HFFc6 (cell line): ENCODE measurements around the gene SPTB. TPM values are rescaled to one million over a fixed set of nuclear protein-coding genes. Genes with fewer than 3 reads are reported as not detected.

Experiments used
- DNase-seq: peaks from one replicate; pipeline ENCODE4 v3.0.0-alpha.2; 2018
- H3K27ac Mint-ChIP-seq: 2 replicates; pipeline ENCODE4 v1.8.0; 2020; ENCODE audit warnings: mild to moderate bottlenecking, mixed read lengths
- H3K27me3 Mint-ChIP-seq: 2 replicates; pipeline ENCODE4 v1.8.0; 2021; ENCODE audit warnings: mild to moderate bottlenecking, moderate library complexity, mixed read lengths; ENCODE audit not compliant: insufficient read depth
- H3K36me3 Mint-ChIP-seq: 2 replicates; pipeline ENCODE4 v1.8.0; 2021; ENCODE audit warnings: low read depth, mixed read lengths
- H3K4me1 Mint-ChIP-seq: 2 replicates; pipeline ENCODE4 v1.8.0; 2020; ENCODE audit warnings: low read depth, mixed read lengths
- H3K4me3 Mint-ChIP-seq: 2 replicates; pipeline ENCODE4 v1.8.0; 2020; ENCODE audit warnings: mild to moderate bottlenecking, moderate library complexity, mixed read lengths
- H3K9me3 Mint-ChIP-seq: 2 replicates; pipeline ENCODE4 v1.8.0; 2020; ENCODE audit warnings: mild to moderate bottlenecking, mixed read lengths
- CTCF ChIP-seq: fragments of 200-600 bp; sonication (generic); IDR thresholded peaks from 2 replicates; pipeline ENCODE4 v1.5.0; 2021; ENCODE audit warnings: antibody characterized with exemption, mild to moderate bottlenecking
- total RNA-seq, 6 experiments: library from RNA; stranded (reverse); fragmentation: NEBNext Ultra II Directional; extraction: Animal tissue kit (Norgen Biotek cat#: 25700); gene quantifications; 2 replicates in 1 of 6; 3 replicates in 5 of 6; pipeline ENCODE4 v1.2.3, GENCODE V29; 2021

SPTB gene
- total RNA-seq, 6 experiments from 2014 or later = 0.58 to 1.1 (median 0.72) TPM

GRCh38 chr14:64899958-64900357 is 20.3 kb upstream of the SPTB start:
- no peaks in the 10 kb centered on the region for H3K9me3 Mint-ChIP-seq
- no peak overlapping the region for H3K27ac Mint-ChIP-seq
- no peak overlapping the region for H3K4me3 Mint-ChIP-seq
- DNase-seq = no peak
- peaks cover 16% of the 10 kb centered on the region for H3K27me3 Mint-ChIP-seq
- H3K36me3 Mint-ChIP-seq = no peaks in the 10 kb centered on the region
- no peak for TF ChIP-seq CTCF
- H3K4me1 Mint-ChIP-seq = peaks cover 12% of the 10 kb centered on the region

GRCh38 chr14:64891839-64892375 is 12.2 kb upstream of the SPTB start:
- Mint-ChIP-seq H3K27me3 (peaks cover 7% of the 10 kb centered on the region), H3K27ac (no peak overlapping the region), H3K4me1 (0 out of 2 replicates have a peak, but pooled peaks cover 4% of the 10 kb centered on the region), H3K9me3 (no peaks in the 10 kb centered on the region), H3K4me3 (no peak overlapping the region), H3K36me3 (no peaks in the 10 kb centered on the region)
- TF ChIP-seq CTCF = peak; percentile 83
- peak; percentile 69 for DNase-seq

- no peak overlapping the region for H3K4me3 Mint-ChIP-seq
- no peaks in the 10 kb centered on the region for H3K9me3 Mint-ChIP-seq
- H3K27ac Mint-ChIP-seq = no peak overlapping the region
- no peaks in the 10 kb centered on the region for H3K4me1 Mint-ChIP-seq
- no peak for DNase-seq
- no peak for TF ChIP-seq CTCF
- H3K36me3 Mint-ChIP-seq = no peaks in the 10 kb centered on the region
- H3K27me3 Mint-ChIP-seq = peaks cover 7% of the 10 kb centered on the region
Measured at GRCh38 chr14:64891173-64891838, 11.6 kb upstream of the SPTB start.

GRCh38 chr14:64889352-64889751 is 9.6 kb upstream of the SPTB start:
- H3K36me3 Mint-ChIP-seq = no peaks in the 10 kb centered on the region
- DNase-seq = peak; percentile 3
- H3K9me3 Mint-ChIP-seq = no peaks in the 10 kb centered on the region
- H3K4me3 Mint-ChIP-seq = no peak overlapping the region
- TF ChIP-seq CTCF = no peak
- no peak overlapping the region for H3K27ac Mint-ChIP-seq
- H3K4me1 Mint-ChIP-seq = no peaks in the 10 kb centered on the region
- peaks cover 20% of the 10 kb centered on the region for H3K27me3 Mint-ChIP-seq

GRCh38 chr14:64885559-64885958 is 5.9 kb upstream of the SPTB start:
- Mint-ChIP-seq H3K27ac (no peak overlapping the region), H3K36me3 (no peaks in the 10 kb centered on the region), H3K4me3 (no peak overlapping the region), H3K9me3 (no peaks in the 10 kb centered on the region), H3K4me1 (no peaks in the 10 kb centered on the region), H3K27me3 (peaks cover 44% of the 10 kb centered on the region)
- no peak for DNase-seq
- TF ChIP-seq CTCF = no peak
